NCI-H2081 treated with DMSO at 0.1 percent for 48 hours (cell line): ENCODE data around the gene PTOV1.

ENCODE experiments used
- DNase-seq: peaks from one replicate; lab custom pipeline; 2025; lab: John Stamatoyannopoulos, UW

Gene PTOV1

DNA sequence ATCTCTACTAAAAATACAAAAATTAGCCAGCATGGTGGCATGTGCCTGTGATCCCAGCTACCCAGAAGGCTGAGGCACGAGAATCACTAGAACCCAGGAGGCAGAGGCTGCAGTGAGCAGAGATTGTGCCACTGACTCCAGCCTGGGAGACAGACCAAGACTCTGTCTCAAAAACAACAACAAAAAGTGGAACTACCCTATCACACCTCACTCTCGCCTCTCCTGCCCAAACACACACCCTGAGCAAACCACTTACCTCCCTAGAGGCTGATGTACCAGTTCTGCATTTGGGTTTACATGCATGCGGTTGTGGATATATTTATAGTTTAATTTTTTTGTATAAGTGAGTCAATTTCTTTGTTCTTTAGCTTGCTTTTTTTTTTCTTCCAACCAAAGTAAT is 7.7 kb upstream of the PTOV1 start:
- DNase-seq = no peak

DNA sequence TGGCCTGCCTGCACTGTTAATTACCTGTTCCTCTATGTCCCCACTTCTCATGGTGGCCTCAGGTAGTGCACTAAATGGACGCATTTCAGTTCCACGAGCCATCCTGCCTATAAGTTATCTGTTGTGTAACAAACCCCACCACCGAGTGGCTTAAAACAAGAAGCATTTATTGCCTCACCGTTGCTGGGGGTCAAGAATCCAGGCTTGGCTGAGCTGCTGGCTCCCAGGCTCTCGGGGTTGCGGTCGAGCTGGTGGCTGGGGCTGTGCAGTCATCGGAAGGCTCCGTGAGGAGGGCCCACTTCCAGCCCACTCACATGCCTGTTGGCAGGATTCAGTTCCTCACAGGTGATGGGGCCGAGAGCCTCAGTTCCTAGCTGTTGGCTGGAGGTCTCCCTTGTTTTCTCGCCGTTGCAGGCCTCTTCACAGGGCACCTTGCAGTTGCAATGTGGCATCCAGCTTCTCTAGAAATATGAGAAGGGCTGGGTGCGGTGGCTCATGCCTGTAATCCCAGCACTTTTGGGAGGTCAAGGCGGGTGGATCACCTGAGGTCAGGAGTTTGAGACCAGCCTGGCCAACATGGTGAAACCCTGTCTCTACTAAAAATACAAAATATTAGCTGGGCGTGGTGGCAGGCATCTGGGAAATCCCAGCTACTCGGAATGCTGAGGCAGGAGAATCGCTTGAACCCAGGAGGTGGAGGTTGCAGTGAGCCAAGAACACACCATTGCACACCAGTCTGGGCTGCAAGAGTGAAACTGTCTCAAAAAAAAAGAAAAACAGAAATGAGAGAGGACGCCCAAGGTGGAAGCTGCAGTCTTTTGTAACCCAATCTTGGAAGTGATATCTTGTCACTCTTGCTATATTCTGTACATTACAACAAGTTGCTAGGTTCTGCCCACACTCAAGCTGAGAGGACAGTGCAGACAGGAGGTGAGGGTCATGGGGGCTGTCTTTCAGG is 6.5 kb upstream of the PTOV1 start:
- no peak for DNase-seq

DNA sequence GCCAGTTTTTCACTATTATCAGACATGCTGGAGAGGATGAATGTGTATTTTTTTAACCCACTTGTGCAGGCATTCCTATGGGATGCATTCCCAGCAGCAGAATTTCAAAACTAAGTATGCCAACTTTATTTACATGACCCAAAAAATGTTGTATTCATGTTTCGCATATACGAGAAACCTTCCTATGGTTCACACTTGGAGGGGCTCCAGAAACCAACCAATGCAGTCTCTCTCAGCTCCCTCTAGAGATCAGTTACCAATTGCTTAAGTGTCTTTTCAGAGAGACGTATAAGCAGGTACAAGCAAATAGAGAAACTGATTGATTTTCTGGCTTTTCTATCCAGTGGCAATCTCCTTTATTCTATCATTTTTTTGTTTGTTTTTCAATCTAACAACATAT is 5.5 kb upstream of the PTOV1 start:
- DNase-seq = no peak

DNA sequence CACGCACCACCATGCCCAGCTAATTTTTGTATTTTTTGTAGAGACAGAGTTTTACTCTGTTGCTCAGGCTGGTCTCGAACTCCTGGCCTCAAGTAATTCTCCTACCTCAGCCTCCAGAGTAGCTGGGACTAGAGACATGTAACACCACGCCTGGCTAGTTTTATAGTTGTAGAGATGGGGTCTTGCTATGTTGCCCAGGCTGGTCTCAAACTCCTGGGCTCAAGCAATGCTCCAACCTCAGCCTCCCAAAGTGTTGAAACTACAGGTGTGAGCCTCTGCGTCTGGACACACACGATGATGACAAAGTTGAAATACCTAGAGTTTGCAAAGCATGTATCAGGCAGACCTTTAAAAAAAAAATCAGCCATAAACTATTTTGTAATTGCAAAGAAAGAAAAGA is 4.6 kb upstream of the PTOV1 start:
- DNase-seq = no peak

DNA sequence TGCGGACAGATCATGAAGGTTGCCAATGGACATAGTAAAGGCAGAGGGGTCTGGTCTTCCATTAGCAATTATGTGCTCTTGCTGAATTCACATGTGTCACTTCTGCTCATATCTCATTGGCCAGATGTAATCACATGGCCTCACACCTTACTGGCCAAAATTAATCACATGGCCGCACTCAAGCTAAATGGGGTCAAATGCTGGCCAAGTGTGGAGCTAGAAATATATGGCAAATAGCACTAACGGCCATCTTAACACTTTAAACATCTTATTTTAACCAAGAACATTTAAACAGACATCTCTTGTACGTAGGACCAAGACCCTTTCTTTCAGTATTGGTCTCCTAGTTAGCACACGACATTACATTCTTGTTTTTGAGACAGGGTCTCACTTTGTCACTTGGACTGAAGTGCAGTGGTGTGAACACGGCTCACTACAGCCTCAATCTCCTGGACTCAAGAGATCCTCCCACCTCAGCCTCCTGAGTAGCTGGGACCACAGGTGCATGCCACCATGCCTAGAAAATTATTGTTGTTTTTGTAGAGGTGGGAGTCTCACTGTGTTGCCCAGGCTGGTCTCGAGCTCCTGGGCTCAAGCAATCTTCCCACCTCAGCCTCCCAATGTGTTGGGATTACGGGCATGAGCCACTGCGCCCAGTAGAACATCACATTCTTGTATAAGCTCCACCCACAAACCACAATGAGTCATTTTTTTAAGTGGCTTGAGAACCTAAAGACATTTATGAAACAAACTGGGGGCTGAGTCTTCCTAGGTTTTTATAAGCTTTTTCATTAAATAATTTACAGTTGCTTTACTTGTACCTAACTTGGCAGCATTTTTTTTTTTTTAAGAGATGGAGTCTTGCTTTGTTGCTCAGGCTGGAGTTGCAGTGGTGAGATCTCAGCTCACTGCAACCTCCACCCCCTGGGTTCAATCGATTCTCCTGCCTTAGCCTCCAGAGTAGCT is 2.9 kb upstream of the PTOV1 start:
- DNase-seq = no peak

DNA sequence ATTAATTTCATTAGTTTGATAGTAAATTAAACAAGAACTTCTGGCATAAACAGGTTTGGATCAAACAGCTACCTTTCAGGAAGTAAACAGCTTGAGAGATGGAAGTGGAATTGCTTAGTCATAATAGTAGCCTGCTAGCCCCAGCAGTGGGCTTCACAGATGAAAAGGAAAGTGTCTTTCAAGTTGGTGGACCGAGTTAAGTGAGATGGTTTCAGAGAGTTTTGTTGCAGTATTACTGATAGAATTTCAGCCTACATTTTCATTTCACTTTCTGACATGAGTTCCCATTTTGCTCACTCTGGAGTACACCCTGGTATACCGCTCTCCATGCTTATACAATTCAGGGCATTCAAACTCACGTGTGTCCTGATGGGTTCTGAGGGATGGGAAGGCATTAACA is 2.0 kb upstream of the PTOV1 start:
- DNase-seq = no peak

DNA sequence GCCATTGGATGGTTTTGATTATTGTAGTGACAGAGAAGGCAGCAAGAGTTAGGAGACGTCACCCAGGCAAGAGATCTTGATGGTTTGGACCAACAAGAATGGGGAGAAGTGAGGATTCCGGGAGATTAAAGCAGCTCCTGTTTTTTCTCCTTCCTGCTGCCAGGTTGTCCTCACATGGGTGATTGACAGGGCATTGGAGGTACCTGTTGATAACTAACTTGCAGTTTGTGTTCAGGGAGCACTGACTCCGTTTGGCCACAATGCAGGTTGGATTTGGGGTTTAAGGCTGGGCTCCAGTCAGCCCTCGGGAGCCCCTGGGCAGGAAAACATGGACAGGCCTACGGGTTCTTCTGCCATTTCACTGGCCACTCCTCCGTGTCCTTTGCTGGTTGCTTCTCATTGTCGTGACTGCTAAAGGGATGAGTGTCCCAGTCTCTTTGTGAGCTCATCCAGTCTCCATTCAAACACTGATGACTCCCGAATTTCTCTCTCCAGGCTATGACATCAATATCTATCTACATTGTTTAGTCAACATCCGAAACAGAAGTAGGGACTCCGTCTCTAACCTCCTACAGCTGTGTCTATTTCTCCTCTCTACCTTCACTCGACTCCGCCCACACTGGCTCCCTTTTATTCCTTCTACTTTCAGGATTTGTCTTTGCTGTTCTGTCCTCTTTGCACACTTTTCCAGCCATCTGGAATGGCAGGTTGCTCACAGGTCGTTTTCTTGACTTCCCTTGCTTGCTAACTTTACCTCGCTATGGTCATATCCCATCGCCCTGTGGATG is 1.3 kb upstream of the PTOV1 start:
- DNase-seq = no peak

DNA sequence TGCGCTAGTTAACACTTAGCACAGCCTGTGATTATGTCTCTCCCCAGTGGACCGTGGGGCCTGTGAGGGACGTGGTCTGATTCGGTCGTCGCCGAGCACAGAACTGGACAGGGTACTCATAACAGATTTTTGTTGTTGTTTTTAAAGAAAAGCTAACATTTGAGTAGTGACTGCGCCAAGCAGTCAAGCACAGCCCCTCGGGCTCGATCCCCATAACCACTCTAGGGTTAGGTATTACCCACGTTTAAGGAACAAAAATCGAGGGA is 805 bp upstream of the PTOV1 start:
- no peak for DNase-seq

DNA sequence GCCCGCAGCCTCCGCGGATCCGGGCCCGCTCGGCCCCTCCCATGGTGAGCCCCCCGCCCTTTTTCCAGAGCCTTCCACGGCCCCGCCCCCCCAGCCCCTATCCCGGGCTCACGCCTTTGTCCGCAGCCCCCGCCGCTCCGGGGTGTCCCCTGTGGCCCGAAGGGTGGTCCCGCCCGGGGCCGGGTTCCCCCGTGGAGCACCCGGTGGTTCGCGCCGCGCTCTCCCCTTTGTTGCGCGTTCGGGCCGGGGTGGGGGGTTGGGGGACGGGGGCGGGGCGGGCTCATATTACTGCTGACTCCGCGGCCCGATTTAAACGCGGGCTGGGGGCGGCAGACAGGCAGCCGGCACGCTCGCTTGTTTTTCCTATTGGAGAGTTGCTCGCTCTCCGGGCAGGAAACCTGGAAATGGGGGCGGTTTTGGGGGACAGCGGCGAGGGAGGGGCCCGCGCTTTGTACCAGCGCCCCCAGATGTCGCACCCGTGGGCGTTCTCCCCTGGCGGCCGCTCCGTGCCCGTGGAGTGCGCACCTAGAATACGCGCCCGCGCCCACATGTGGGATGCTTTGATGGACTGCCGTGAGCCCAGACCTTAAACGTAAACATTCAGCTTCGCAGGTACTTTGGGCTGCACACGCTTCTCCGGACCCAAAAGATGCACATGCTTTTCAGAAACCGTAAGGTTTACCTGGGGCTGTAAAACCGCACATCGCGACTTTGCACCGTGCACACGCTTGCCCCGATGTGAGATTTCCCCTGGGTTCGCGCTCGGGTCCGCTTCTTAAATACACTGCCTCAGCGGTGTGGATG is 699 bp downstream of the PTOV1 start:
- no peak for DNase-seq

DNA sequence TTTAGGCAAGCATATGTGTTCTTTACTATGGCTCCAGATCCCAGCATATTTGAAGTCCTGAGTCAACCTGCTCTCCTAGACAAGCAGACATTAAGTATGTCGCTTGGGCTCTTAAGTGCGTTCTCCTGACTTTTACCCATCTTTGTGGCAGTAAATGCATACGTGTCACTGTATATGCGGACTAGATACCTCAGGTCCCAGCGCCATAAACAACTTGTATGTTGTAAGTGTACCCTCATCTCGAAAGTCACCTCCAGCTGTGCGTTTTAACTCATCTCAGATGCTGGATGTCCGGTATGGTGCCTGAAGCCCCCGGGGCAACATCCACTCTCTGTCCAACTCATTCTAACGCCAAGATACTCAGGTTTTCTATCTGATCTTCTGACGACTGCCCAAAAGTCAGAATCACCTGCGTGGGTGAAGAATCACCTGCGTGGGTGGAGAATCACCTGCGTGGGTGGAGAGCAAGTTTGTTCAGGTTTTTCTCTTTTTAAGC is 1.7 kb downstream of the PTOV1 start:
- no peak for DNase-seq

DNA sequence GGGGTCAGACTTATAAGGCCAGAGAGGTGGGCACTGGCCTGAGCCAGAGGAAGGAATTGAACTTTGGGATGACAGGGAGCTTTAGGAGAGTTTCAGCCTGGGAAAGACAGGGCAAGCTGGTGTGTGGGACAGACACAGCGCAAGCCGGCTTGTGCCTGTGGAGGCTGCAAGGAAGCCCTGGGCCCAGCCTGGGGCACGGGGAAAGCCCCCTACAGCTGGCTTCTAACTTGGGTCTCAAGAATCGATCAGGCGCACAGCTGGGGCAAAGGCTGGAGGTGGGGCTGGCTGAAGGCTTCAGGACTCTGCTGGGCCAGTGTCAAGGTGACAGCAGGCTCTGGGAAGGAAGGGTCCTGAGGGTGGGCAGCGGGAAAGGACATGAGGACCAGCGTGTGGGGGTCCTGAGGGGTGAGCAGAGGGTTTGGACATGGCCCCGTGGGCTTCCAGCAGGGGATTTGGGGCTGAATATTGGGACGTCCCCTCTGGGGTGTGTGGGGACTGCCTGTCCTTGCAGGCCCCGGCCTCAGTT is 3.0 kb downstream of the PTOV1 start:
- DNase-seq = no peak

DNA sequence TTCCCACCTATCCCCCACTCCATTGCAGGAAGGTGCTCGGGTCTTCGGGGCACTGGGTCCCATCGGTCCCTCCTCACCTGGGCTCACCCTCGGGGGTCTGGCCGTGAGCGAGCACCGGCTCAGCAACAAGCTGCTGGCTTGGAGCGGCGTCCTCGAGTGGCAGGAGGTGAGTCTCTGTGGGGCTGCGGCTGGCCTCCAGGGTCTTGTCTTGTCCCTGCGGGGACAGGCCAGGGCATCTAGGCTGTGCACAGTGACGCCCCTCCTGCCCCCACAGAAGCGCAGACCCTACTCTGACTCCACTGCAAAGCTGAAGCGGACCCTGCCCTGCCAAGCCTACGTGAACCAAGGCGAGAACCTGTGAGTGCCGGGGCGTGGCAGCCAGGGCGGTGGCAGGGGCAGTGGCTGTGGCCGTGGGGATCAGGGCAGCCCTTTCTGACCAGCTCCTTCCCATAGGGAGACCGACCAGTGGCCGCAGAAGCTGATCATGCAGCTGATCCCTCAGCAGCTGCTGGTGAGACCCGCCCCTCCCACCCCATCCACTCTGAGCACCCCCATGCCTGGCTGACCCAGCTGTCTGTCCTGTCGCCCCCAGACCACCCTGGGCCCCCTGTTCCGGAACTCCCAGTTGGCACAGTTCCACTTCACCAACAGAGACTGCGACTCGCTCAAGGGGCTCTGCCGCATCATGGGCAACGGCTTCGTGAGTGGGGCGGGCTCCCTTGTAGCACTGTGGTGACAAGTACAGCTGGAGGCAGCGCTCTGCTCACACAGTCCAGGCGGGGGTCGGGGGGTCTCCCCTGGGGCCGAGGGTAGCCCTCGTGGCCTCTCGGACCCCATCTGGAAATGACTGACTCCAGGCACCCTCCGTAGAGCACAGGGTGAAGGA is 3.7 kb downstream of the PTOV1 start:
- no peak for DNase-seq

DNA sequence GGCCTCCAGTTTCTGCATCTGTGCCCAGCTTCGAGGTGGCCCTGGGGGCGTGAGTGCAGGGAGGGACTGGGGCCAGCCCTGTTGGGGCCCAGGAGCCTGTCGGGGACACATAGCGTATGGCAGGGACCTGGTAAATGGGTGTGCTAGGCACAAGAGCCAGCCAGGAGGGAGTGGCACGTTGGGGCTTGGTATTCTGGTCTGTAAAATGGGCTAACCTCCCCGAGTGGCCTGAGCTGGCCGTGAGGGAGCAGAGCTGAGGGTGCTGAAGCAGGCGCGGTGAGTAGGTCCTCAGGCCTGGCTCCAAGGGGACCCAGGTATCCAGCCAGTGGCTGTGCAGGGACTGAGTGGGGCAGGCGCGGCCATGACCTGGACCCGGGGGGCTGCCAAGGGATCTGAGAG is 4.3 kb downstream of the PTOV1 start:
- DNase-seq = no peak

DNA sequence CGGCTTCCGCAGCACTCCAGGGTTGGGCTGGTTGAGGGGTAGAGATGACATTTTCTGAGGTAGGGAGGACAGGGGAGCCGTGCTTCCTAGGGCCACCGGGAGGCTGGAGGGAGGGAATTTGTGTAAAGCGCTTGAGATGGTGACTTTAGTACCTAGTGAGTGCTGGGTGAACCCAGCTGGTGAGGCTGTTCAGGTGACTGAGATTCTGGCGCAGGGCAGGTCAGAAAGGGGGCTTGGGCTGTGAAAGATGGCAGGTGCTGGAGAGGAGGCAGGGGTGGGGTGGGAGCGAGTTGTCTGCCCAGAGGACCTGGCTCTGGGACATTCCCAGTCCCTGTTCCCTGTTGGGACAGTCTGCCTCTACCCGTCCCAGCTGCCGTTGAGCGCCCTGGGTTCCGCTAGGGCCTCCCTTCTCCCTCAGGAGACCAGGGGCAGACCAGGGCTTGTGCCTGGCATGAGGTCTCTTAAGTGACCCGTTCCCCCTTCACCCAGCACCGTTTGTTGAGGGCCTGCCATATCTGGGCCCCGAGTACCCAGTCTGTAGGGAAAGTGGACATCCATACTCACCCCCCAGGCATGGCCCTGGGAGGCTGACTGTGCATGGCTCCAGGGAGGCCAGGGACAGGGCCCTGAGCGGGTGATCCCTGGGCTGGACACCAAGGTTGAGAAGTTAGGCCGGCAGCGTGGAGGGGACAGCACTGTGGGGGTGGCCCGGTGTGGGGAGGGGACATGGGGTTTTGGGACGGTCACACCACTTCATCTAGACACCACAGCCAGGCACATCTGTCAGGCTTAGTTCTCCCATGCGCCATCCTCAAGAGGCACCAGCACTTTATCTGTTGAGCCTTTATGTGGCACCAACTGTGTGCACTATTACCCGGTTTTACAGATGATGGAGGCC is 5.0 kb downstream of the PTOV1 start:
- DNase-seq = no peak

DNA sequence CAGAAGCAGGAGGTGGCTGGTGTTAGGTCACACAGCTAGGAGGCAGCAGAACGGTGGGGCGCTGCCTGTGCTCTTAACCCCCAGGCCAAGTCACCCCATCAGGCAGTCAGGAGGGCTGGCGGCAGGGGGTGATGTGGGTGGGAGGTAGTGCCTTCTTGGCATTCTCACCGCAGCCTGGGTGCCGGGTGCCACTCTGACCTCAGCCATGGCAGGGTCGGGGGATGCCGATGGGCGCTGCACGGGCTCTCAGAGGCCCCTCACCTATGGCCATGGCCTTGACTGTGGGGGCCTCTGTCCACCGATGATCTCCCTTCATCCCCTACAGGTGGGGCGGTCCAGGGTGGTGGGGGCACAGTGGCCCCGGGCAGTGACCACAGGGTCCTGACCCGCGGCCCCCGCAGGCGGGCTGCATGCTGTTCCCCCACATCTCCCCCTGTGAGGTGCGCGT is 5.6 kb downstream of the PTOV1 start:
- no peak for DNase-seq

DNA sequence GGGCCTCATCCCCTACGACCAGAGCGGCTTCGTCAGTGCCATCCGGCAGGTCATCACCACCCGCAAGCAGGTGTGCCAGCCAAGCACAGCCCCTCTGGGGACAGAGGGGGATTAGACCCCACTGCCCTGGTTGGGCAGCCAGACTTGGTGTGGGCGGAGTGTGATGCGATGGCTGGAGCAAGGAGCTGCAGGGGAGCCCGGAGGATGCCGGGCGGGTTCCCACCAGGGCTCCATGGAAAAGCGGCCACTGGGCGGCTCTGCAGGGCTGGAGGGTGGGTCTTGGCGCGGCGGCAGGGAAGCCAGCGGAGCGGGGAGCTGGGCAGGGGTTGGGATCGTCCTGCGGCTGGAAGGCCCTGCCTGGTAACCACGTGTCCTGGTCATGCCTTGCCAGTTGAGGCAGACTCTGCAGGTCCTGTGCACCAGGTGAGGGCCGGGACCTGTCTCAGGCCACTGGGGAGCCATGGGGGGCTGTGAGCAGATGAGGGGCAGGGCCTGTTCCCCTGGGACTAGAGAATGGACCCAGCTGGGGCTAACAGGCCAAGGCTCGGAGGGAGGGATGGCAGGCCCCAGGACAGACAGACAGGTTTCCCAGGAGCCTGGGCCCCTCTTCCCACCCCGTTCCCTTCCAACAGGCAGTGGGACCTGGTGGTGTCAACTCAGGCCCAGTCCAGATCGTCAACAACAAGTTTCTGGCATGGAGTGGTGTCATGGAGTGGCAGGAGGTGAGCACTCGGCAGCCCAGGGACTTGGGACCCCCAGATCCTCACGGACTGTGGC is 6.3 kb downstream of the PTOV1 start:
- no peak for DNase-seq

DNA sequence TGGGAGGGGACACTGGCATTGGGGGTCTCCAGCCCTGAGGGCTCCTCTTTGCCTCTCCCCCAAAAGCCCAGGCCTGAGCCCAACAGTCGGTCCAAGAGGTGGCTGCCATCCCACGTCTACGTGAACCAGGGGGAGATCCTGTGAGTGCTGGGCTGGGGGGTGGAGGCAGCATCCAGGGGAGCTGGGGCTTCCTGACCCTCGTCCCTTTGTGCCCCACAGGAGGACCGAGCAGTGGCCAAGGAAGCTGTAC is 6.8 kb downstream of the PTOV1 start:
- DNase-seq = no peak
